ENCODE measurements around the gene SLC41A3. TPM values are rescaled to one million over a fixed set of nuclear protein-coding genes. Genes with fewer than 3 reads are reported as not detected.

Gene SLC41A3
- total RNA-seq, 2 experiments from 2014 or later = 26.0 to 31.1 TPM

GRCh38 chr3:126057936-126058335, 26.0 kb downstream of the SLC41A3 start:
- no peak overlapping the region for H3K4me3 Mint-ChIP-seq
- peaks cover 11% of the 10 kb centered on the region for H3K4me1 Mint-ChIP-seq
- H3K9me3 Mint-ChIP-seq = no peaks in the 10 kb centered on the region
- H3K27me3 Mint-ChIP-seq = no peaks in the 10 kb centered on the region
- no peak overlapping the region for H3K27ac Mint-ChIP-seq
- ChIA-PET CTCF (no interaction called here), POLR2A (no interaction called here)
- H3K36me3 Mint-ChIP-seq (ENCODE audit: low read depth) = no peaks in the 10 kb centered on the region
- DNase-seq = no peak

GRCh38 chr3:126057501-126057819, 26.5 kb downstream of the SLC41A3 start:
- no peak for DNase-seq
- POLR2A ChIA-PET = no interaction called here
- Mint-ChIP-seq H3K27ac (peak overlapping the region; percentile 46), H3K4me1 (peaks cover 15% of the 10 kb centered on the region), H3K27me3 (no peaks in the 10 kb centered on the region), H3K9me3 (no peaks in the 10 kb centered on the region), H3K4me3 (no peak overlapping the region), H3K36me3 (ENCODE audit: low read depth) (no peaks in the 10 kb centered on the region)
- CTCF ChIA-PET = no interaction called here

- H3K27me3 Mint-ChIP-seq = no peaks in the 10 kb centered on the region
- H3K9me3 Mint-ChIP-seq = no peaks in the 10 kb centered on the region
- no peak overlapping the region for H3K4me3 Mint-ChIP-seq
- no peak for DNase-seq
- no peaks in the 10 kb centered on the region for H3K36me3 Mint-ChIP-seq (ENCODE audit: low read depth)
- CTCF ChIA-PET = no interaction called here
- H3K27ac Mint-ChIP-seq = no peak overlapping the region
- peaks cover 19% of the 10 kb centered on the region for H3K4me1 Mint-ChIP-seq
- POLR2A ChIA-PET = no interaction called here
Measured at GRCh38 chr3:126056681-126057500, 27.0 kb downstream of the SLC41A3 start.

- Mint-ChIP-seq H3K27ac (no peak overlapping the region), H3K36me3 (ENCODE audit: low read depth) (no peaks in the 10 kb centered on the region), H3K27me3 (no peaks in the 10 kb centered on the region), H3K4me1 (peaks cover 19% of the 10 kb centered on the region), H3K4me3 (no peak overlapping the region), H3K9me3 (no peaks in the 10 kb centered on the region)
- ChIA-PET POLR2A (no interaction called here), CTCF (no interaction called here)
- DNase-seq = no peak
Measured at GRCh38 chr3:126056088-126056487, 27.8 kb downstream of the SLC41A3 start.

- no peak for DNase-seq
- H3K4me3 Mint-ChIP-seq = no peak overlapping the region
- H3K27ac Mint-ChIP-seq = no peak overlapping the region
- CTCF ChIA-PET = no interaction called here
- peaks cover 19% of the 10 kb centered on the region for H3K4me1 Mint-ChIP-seq
- no peaks in the 10 kb centered on the region for H3K36me3 Mint-ChIP-seq (ENCODE audit: low read depth)
- POLR2A ChIA-PET = no interaction called here
- H3K27me3 Mint-ChIP-seq = no peaks in the 10 kb centered on the region
- no peaks in the 10 kb centered on the region for H3K9me3 Mint-ChIP-seq
Measured at GRCh38 chr3:126054870-126055269, 29.1 kb downstream of the SLC41A3 start.

- CTCF ChIA-PET = no interaction called here
- H3K27ac Mint-ChIP-seq = no peak overlapping the region
- H3K4me3 Mint-ChIP-seq = no peak overlapping the region
- no peaks in the 10 kb centered on the region for H3K36me3 Mint-ChIP-seq (ENCODE audit: low read depth)
- no peak for DNase-seq
- no peaks in the 10 kb centered on the region for H3K27me3 Mint-ChIP-seq
- H3K9me3 Mint-ChIP-seq = no peaks in the 10 kb centered on the region
- peaks cover 19% of the 10 kb centered on the region for H3K4me1 Mint-ChIP-seq
- POLR2A ChIA-PET = no interaction called here
Measured at GRCh38 chr3:126053949-126054569, 29.9 kb downstream of the SLC41A3 start.

- ChIA-PET CTCF (no interaction called here), POLR2A (no interaction called here)
- DNase-seq = no peak
- no peak overlapping the region for H3K4me3 Mint-ChIP-seq
- no peaks in the 10 kb centered on the region for H3K36me3 Mint-ChIP-seq (ENCODE audit: low read depth)
- no peak overlapping the region for H3K27ac Mint-ChIP-seq
- no peaks in the 10 kb centered on the region for H3K27me3 Mint-ChIP-seq
- peaks cover 19% of the 10 kb centered on the region for H3K4me1 Mint-ChIP-seq
- H3K9me3 Mint-ChIP-seq = no peaks in the 10 kb centered on the region
Measured at GRCh38 chr3:126053513-126053912, 30.4 kb downstream of the SLC41A3 start.

- Mint-ChIP-seq H3K4me3 (no peak overlapping the region), H3K4me1 (peaks cover 19% of the 10 kb centered on the region), H3K9me3 (no peaks in the 10 kb centered on the region), H3K27me3 (no peaks in the 10 kb centered on the region), H3K27ac (peak overlapping the region; percentile 77), H3K36me3 (ENCODE audit: low read depth) (no peaks in the 10 kb centered on the region)
- DNase-seq = no peak
- CTCF ChIA-PET = no interaction called here
- POLR2A ChIA-PET = no interaction called here
Measured at GRCh38 chr3:126052196-126053058, 31.5 kb downstream of the SLC41A3 start.

GRCh38 chr3:126051741-126052140, 32.2 kb downstream of the SLC41A3 start:
- CTCF ChIA-PET = no interaction called here
- H3K27me3 Mint-ChIP-seq = no peaks in the 10 kb centered on the region

GRCh38 chr3:126051234-126051633, 32.7 kb downstream of the SLC41A3 start:
- no peak for DNase-seq
- Mint-ChIP-seq H3K27ac (no peak overlapping the region), H3K9me3 (no peaks in the 10 kb centered on the region), H3K27me3 (no peaks in the 10 kb centered on the region), H3K36me3 (ENCODE audit: low read depth) (no peaks in the 10 kb centered on the region), H3K4me1 (peaks cover 19% of the 10 kb centered on the region), H3K4me3 (no peak overlapping the region)
- CTCF ChIA-PET = no interaction called here
- POLR2A ChIA-PET = no interaction called here

More at GRCh38 chr3:126051741-126052140, 32.2 kb downstream of the SLC41A3 start:
- Mint-ChIP-seq H3K4me3 (no peak overlapping the region), H3K36me3 (ENCODE audit: low read depth) (no peaks in the 10 kb centered on the region), H3K4me1 (peaks cover 19% of the 10 kb centered on the region), H3K27ac (no peak overlapping the region), H3K9me3 (no peaks in the 10 kb centered on the region)
- POLR2A ChIA-PET = no interaction called here
- no peak for DNase-seq

- Mint-ChIP-seq H3K4me3 (no peak overlapping the region), H3K27me3 (no peaks in the 10 kb centered on the region), H3K27ac (no peak overlapping the region), H3K4me1 (peaks cover 19% of the 10 kb centered on the region), H3K9me3 (no peaks in the 10 kb centered on the region), H3K36me3 (ENCODE audit: low read depth) (no peaks in the 10 kb centered on the region)
- ChIA-PET POLR2A (no interaction called here), CTCF (interaction anchor here (0.6 kb wide), 1 partner anchor 40 kb away, joined by 3 read pairs; no protein-coding TSS in a partner anchor)
- no peak for DNase-seq
Measured at GRCh38 chr3:126050626-126051025, 33.3 kb downstream of the SLC41A3 start.

GRCh38 chr3:126050050-126050392, 33.9 kb downstream of the SLC41A3 start:
- Mint-ChIP-seq H3K36me3 (ENCODE audit: low read depth) (no peaks in the 10 kb centered on the region), H3K4me3 (no peak overlapping the region), H3K27ac (no peak overlapping the region), H3K4me1 (peaks cover 19% of the 10 kb centered on the region), H3K9me3 (no peaks in the 10 kb centered on the region), H3K27me3 (no peaks in the 10 kb centered on the region)
- ChIA-PET POLR2A (no interaction called here), CTCF (interaction anchor here (0.6 kb wide), 1 partner anchor 40 kb away, joined by 3 read pairs; no protein-coding TSS in a partner anchor)
- DNase-seq = no peak

GRCh38 chr3:126049289-126050049, 34.5 kb downstream of the SLC41A3 start:
- Mint-ChIP-seq H3K4me3 (no peak overlapping the region), H3K4me1 (peaks cover 17% of the 10 kb centered on the region), H3K36me3 (ENCODE audit: low read depth) (no peaks in the 10 kb centered on the region), H3K27me3 (no peaks in the 10 kb centered on the region), H3K9me3 (no peaks in the 10 kb centered on the region), H3K27ac (no peak overlapping the region)
- CTCF ChIA-PET = no interaction called here
- DNase-seq = no peak
- POLR2A ChIA-PET = no interaction called here
